Nephron (organoid): ENCODE data around the gene MAP2K4.

Experiments
- H3K27ac Mint-ChIP-seq, 3 experiments: 2 replicates each; pipeline ENCODE4 v1.8.0; 2020; ENCODE audit warnings: mixed read lengths in 3 of 3, mild to moderate bottlenecking in 2 of 3, moderate library complexity in 1 of 3
- H3K27me3 Mint-ChIP-seq: 2 replicates; pipeline ENCODE4 v1.8.0; 2021; ENCODE audit warnings: low read depth, mild to moderate bottlenecking, moderate library complexity, mixed read lengths
- H3K36me3 Mint-ChIP-seq: 2 replicates; pipeline ENCODE4 v1.8.0; 2020; ENCODE audit warnings: low read depth, mixed read lengths
- H3K4me1 Mint-ChIP-seq: 2 replicates; pipeline ENCODE4 v1.8.0; 2020; ENCODE audit warnings: mixed read lengths
- H3K4me3 Mint-ChIP-seq, 3 experiments: 2 replicates each; pipeline ENCODE4 v1.8.0; 2020; ENCODE audit warnings: mild to moderate bottlenecking in 3 of 3, mixed read lengths in 3 of 3, moderate library complexity in 2 of 3
- H3K9me3 Mint-ChIP-seq: 2 replicates; pipeline ENCODE4 v1.8.0; 2020; ENCODE audit warnings: mixed read lengths
- TF ChIP-seq, protein P1 (sequence below), 3 experiments: fragments of 200-600 bp; sonication (generic); IDR thresholded peaks; one replicate each; pipeline ENCODE4 v1.5.0; 2021; ENCODE audit warnings: antibody characterized with exemption in 3 of 3; ENCODE audit not compliant: unreplicated experiment in 3 of 3

The MAP2K4 gene

GRCh38 chr17:12041312-12041711 lies 20.6 kb downstream of the MAP2K4 start:
- Mint-ChIP-seq H3K4me1 (peaks cover 16% of the 10 kb centered on the region), H3K4me3 (no peak overlapping the region), H3K36me3 (peaks cover 15% of the 10 kb centered on the region), H3K27me3 (no peaks in the 10 kb centered on the region), H3K27ac (no peak overlapping the region), H3K9me3 (no peaks in the 10 kb centered on the region)
- TF ChIP-seq, protein P1, sequence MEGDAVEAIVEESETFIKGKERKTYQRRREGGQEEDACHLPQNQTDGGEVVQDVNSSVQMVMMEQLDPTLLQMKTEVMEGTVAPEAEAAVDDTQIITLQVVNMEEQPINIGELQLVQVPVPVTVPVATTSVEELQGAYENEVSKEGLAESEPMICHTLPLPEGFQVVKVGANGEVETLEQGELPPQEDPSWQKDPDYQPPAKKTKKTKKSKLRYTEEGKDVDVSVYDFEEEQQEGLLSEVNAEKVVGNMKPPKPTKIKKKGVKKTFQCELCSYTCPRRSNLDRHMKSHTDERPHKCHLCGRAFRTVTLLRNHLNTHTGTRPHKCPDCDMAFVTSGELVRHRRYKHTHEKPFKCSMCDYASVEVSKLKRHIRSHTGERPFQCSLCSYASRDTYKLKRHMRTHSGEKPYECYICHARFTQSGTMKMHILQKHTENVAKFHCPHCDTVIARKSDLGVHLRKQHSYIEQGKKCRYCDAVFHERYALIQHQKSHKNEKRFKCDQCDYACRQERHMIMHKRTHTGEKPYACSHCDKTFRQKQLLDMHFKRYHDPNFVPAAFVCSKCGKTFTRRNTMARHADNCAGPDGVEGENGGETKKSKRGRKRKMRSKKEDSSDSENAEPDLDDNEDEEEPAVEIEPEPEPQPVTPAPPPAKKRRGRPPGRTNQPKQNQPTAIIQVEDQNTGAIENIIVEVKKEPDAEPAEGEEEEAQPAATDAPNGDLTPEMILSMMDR (IDR thresholded peaks at IDR 0.05; ENCODE audit: unreplicated experiment in 3 of 3): no peak

- peaks cover 5% of the 10 kb centered on the region for H3K4me1 Mint-ChIP-seq
- TF ChIP-seq, protein P1 (IDR thresholded peaks at IDR 0.05; ENCODE audit: unreplicated experiment in 3 of 3): no peak
- H3K27me3 Mint-ChIP-seq: no peaks in the 10 kb centered on the region
- peaks cover 13% of the 10 kb centered on the region for H3K36me3 Mint-ChIP-seq
- no peak overlapping the region for H3K4me3 Mint-ChIP-seq
- H3K9me3 Mint-ChIP-seq: no peaks in the 10 kb centered on the region
- no peak overlapping the region for H3K27ac Mint-ChIP-seq
These were observed 23.0 kb downstream of the MAP2K4 start for GRCh38 chr17:12043702-12044101.

- peaks cover 8% of the 10 kb centered on the region for H3K36me3 Mint-ChIP-seq
- H3K27ac Mint-ChIP-seq: no peak overlapping the region
- H3K4me1 Mint-ChIP-seq: peaks cover 5% of the 10 kb centered on the region
- no peaks in the 10 kb centered on the region for H3K27me3 Mint-ChIP-seq
- H3K4me3 Mint-ChIP-seq: no peak overlapping the region
- TF ChIP-seq, protein P1 (IDR thresholded peaks at IDR 0.05; ENCODE audit: unreplicated experiment in 3 of 3): no peak
- no peaks in the 10 kb centered on the region for H3K9me3 Mint-ChIP-seq
These were observed 26.1 kb downstream of the MAP2K4 start for GRCh38 chr17:12046786-12047185.

DNA sequence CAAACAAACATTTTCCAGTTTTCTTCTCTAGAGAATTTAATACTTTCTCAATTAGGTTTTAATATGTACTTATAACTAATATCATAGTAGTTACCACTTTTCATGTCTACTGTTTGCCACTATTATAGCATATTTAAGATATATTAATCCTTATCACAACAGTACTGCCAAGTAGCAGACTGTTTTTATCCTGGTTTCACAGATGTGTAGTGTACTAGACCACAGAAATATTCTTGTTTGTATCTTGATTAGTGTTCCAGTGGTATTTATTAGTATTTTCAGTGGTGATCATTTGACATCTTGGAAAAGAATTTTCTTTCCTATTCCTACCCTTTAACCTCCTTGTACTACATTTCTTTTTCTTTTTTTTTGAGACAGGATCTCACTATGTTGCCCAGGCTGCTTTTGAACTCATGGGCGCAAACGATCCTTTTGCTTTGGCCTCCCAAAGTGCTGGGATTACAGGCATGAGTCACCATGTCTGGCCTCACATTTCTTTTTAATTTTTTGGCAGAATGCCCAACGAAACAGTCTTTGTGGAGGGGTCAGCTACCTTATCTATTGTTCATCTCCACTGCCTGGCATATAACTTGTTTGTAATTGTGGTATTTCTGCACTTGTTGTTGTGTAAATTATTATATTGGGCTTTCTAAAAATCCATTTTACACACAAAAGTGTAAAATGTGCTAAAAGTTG lies 27.2 kb downstream of the MAP2K4 start:
- H3K27me3 Mint-ChIP-seq: no peaks in the 10 kb centered on the region
- no peak overlapping the region for H3K27ac Mint-ChIP-seq
- H3K4me3 Mint-ChIP-seq: no peak overlapping the region
- H3K4me1 Mint-ChIP-seq: peaks cover 5% of the 10 kb centered on the region
- TF ChIP-seq, protein P1 (IDR thresholded peaks at IDR 0.05; ENCODE audit: unreplicated experiment in 3 of 3): no peak
- H3K9me3 Mint-ChIP-seq: no peaks in the 10 kb centered on the region
- H3K36me3 Mint-ChIP-seq: peaks cover 3% of the 10 kb centered on the region

DNA sequence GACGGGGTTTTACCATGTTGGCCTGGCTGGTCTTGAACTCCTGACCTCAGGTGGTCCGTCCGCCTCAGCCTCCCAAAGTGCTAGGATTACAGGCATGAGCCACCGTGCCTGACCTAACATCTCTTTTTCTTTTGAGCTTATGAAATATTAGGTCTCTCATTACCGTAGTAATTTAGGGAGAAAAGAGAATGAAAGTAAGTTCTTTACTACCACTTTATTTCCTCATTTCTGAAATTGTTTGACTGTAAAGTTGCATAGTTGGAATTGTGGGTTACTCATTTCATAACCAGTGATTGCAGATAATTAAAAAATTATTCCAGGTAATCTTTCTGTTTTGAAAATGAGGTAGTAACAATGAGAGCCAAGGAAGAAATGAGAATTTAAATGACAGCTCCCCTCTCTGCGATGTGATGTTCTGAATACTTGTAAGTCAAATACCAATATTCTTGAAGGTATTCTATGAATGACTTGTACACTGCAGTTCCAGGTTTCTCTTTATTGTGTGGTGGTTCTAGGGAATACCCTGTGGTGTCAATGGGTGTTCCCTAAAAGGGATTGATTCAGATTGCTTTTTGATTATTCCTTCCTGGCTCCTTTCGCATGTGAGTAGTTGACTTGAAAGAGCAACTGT lies 28.3 kb downstream of the MAP2K4 start:
- peaks cover 5% of the 10 kb centered on the region for H3K4me1 Mint-ChIP-seq
- TF ChIP-seq, protein P1 (IDR thresholded peaks at IDR 0.05; ENCODE audit: unreplicated experiment in 3 of 3): no peak
- H3K36me3 Mint-ChIP-seq: no peaks in the 10 kb centered on the region
- H3K27me3 Mint-ChIP-seq: no peaks in the 10 kb centered on the region
- no peak overlapping the region for H3K4me3 Mint-ChIP-seq
- no peaks in the 10 kb centered on the region for H3K9me3 Mint-ChIP-seq
- H3K27ac Mint-ChIP-seq: no peak overlapping the region
